Measurements from ENCODE around the gene TPI1.

- TF ChIP-seq CTCF (IDR thresholded peaks at IDR 0.05; ENCODE audit: insufficient read depth, low read depth, low read length) (no peak), EZH2 (IDR thresholded peaks at IDR 0.05; ENCODE audit: insufficient read depth, low read length) (no peak)
These were observed 6.4 kb upstream of the TPI1 start for GRCh38 chr12:6860942-6861341.

Data from astrocyte (in vitro differentiated cells and primary cell).